T-cell (primary cell): Measurements from ENCODE around the gene MED12L. TPM values are rescaled to one million over a fixed set of nuclear protein-coding genes. Genes with fewer than 3 reads are reported as not detected.

Source experiments
- ATAC-seq, 4 experiments: fragments of 200-7000 bp in 3 of 4; fragments of 150-1000 bp in 1 of 4; cut with Tn5 transposase; replicated peaks in 1 of 4; 1 replicate in 3 of 4; 2 replicates in 1 of 4; pipeline ENCODE4 v1.10.0; 2021; ENCODE audit warnings: moderate library complexity in 3 of 4, mild to moderate bottlenecking in 2 of 4, moderate number of reproducible peaks in 1 of 4
- CTCF ChIA-PET, 2 donors: fragments of 300-600 bp; sonication (Branson Sonifier 250); formaldehyde crosslinking; loops; one replicate each; lab custom pipeline; 2022; ENCODE audit warnings: antibody characterized with exemption in 2 of 2; lab: Charles Lee
- POLR2A ChIA-PET, 2 donors: fragments of 300-600 bp; sonication (Branson Sonifier 250); formaldehyde crosslinking; loops; one replicate each; lab custom pipeline; 2022; ENCODE audit warnings: antibody characterized with exemption in 2 of 2; lab: Charles Lee
- DNase-seq, 35 experiments: peaks; one replicate each; pipeline versions ENCODE4 v3.0.0 to v3.0.0-alpha.2; 2013 to 2023
- H3K27ac ChIP-seq: one replicate; pipeline ENCODE4 v1.5.1; 2013; ENCODE audit warnings: low read length
- H3K27me3 ChIP-seq, 2 experiments: replicated peaks in 1 of 2; 1 replicate in 1 of 2; 2 replicates in 1 of 2; pipeline versions ENCODE4 v1.6.1 to v1.7.0; 2013; ENCODE audit warnings: low read length in 1 of 2, mixed read lengths in 1 of 2; ENCODE audit not compliant: control insufficient read depth in 2 of 2, insufficient read depth in 2 of 2; ENCODE audit errors: extremely low read depth in 1 of 2
- H3K36me3 ChIP-seq, 2 donors: 1 replicate in 1 of 2; 2 replicates in 1 of 2; pipeline versions ENCODE4 v1.6.1 to v1.7.0; 2013; ENCODE audit warnings: low read length in 1 of 2; ENCODE audit not compliant: control insufficient read depth in 2 of 2, insufficient read depth in 1 of 2; ENCODE audit errors: extremely low read depth in 1 of 2
- H3K4me1 ChIP-seq, 2 experiments: 1 replicate in 1 of 2; 2 replicates in 1 of 2; pipeline versions ENCODE4 v1.6.1 to v1.7.0; 2013; ENCODE audit warnings: low read length in 2 of 2, mixed read lengths in 1 of 2; ENCODE audit not compliant: insufficient read depth in 2 of 2, control insufficient read depth in 1 of 2; ENCODE audit errors: extremely low read depth in 1 of 2
- H3K4me3 ChIP-seq, 2 donors: 1 replicate in 1 of 2; 2 replicates in 1 of 2; pipeline versions ENCODE4 v1.5.1 to v1.7.0; 2013; ENCODE audit warnings: mild to moderate bottlenecking in 2 of 2, low read length in 1 of 2, moderate library complexity in 1 of 2; ENCODE audit not compliant: control insufficient read depth in 1 of 2; ENCODE audit errors: extremely low read depth in 1 of 2
- H3K9me3 ChIP-seq: 2 replicates; pipeline ENCODE4 v1.7.0; 2013
- H3K27ac Mint-ChIP-seq, 2 donors: one replicate each; pipeline ENCODE4 v1.8.0; 2020 to 2021; ENCODE audit warnings: mild to moderate bottlenecking in 2 of 2, mixed read lengths in 2 of 2
- H3K27me3 Mint-ChIP-seq, 2 donors: one replicate each; pipeline ENCODE4 v1.8.0; 2021 to 2022; ENCODE audit warnings: mixed read lengths in 2 of 2
- H3K36me3 Mint-ChIP-seq: one replicate; pipeline ENCODE4 v1.8.0; 2021; ENCODE audit warnings: mixed read lengths
- H3K4me1 Mint-ChIP-seq, 3 donors: one replicate each; pipeline ENCODE4 v1.8.0; 2020 to 2022; ENCODE audit warnings: mixed read lengths in 3 of 3, mild to moderate bottlenecking in 1 of 3
- H3K4me3 Mint-ChIP-seq, 3 donors: one replicate each; pipeline ENCODE4 v1.8.0; 2020 to 2022; ENCODE audit warnings: mild to moderate bottlenecking in 3 of 3, mixed read lengths in 3 of 3, moderate library complexity in 3 of 3
- H3K9me3 Mint-ChIP-seq, 3 donors: one replicate each; pipeline ENCODE4 v1.8.0; 2020 to 2022; ENCODE audit warnings: mixed read lengths in 3 of 3
- WGBS: methylation state at CpG from one replicate; pipeline ENCODE4 v1.1.5; 2013; ENCODE audit warnings: missing lambda C conversion rate; ENCODE audit not compliant: insufficient coverage; 5-methylcytosine and 5-hydroxymethylcytosine counted together
- total RNA-seq, 35 experiments: library from RNA in 6 of 35; stranded (reverse) in 6 of 35; fragments of 120-200 nt in 1 of 35; gene quantifications; one replicate each; pipeline versions ENCODE4 v1.2.1 to v1.2.4 and lab custom pipeline; 2013 to 2026

MED12L gene
- total RNA-seq, 5 donors from 2014 or later (not counting 1 experiment from before 2014, with no cell fraction given) = 0.55 to 2.1 (median 0.66) TPM

DNA sequence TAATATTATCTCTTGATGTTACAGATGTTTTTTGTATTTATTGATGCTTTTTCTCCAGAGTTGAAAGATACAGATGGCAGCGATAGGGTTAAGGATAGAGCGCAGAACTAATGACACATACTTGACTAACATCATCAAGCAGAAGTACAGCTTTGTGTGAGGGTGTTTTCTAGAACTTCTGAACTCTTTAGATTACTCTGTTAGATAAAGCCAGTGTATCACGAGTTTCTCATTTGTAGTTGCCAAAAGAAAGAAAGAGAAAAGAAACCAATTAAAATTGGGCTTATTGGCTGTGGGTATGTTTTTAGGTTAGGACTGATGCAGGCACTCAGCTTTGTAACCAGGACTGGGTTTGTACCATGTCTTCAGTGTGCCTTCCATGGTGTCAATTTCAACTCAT lies 124.2 kb downstream of the MED12L start:
- no peak for DNase-seq
- H3K27ac Mint-ChIP-seq = peak overlapping the region; percentile 78 to 83
- Histone ChIP-seq H3K4me1 (peaks cover 24 to 52% of the 10 kb centered on the region in 2 experiments), H3K27ac (peak overlapping the region; percentile 34), H3K9me3 (no peaks in the 10 kb centered on the region), H3K27me3 (no peaks in the 10 kb centered on the region), H3K36me3 (no peaks in the 10 kb centered on the region), H3K4me3 (no peak overlapping the region)
- peak overlapping the region in 1 of 3 donors; percentile 10 for H3K4me3 Mint-ChIP-seq
- H3K4me1 Mint-ChIP-seq = peaks cover 61 to 63% (median 62%) of the 10 kb centered on the region in 3 donors
- H3K36me3 Mint-ChIP-seq = no peaks in the 10 kb centered on the region
- ChIA-PET CTCF (interaction anchor here in 1 of 2 donors (0.6 to 2.7 kb wide), 3 partner anchors 10 to 19 kb away, joined by 3 to 14 read pairs (median 3); no protein-coding TSS in a partner anchor), POLR2A (no interaction called here)
- H3K27me3 Mint-ChIP-seq = no peaks in the 10 kb centered on the region
- H3K9me3 Mint-ChIP-seq = no peaks in the 10 kb centered on the region
- ATAC-seq = peak; percentile 66 to 73 (median 69)
- 17% methylated on average over 1 of the region's 3 CpGs for WGBS

GRCh38 chr3:151210676-151211381 lies 125.4 kb downstream of the MED12L start:
- Histone ChIP-seq H3K9me3 (no peaks in the 10 kb centered on the region), H3K36me3 (no peaks in the 10 kb centered on the region), H3K4me3 (no peak overlapping the region), H3K4me1 (peaks cover 19 to 41% of the 10 kb centered on the region in 2 experiments), H3K27me3 (no peaks in the 10 kb centered on the region), H3K27ac (no peak overlapping the region)
- no peaks in the 10 kb centered on the region for H3K27me3 Mint-ChIP-seq
- CTCF ChIA-PET = interaction anchor here (0.6 to 1.8 kb wide), 10 partner anchors 13 to 946 kb away, joined by 3 to 7 read pairs (median 4); no protein-coding TSS in a partner anchor
- peaks cover 49 to 52% (median 50%) of the 10 kb centered on the region in 3 donors for H3K4me1 Mint-ChIP-seq
- no peaks in the 10 kb centered on the region for H3K9me3 Mint-ChIP-seq
- H3K27ac Mint-ChIP-seq = peak overlapping the region; percentile 83 to 84
- WGBS = 44% methylated on average over 2 of the region's 4 CpGs
- DNase-seq = peak in 1 of 35 experiments; percentile 23
- ATAC-seq = peak; percentile 63 to 73 (median 65)
- peak overlapping the region in 1 of 3 donors; percentile 40 for H3K4me3 Mint-ChIP-seq
- no peaks in the 10 kb centered on the region for H3K36me3 Mint-ChIP-seq
- POLR2A ChIA-PET = interaction anchor here in 1 of 2 donors (0.6 kb wide), 1 partner anchor 51 kb away, joined by 3 read pairs; no protein-coding TSS in a partner anchor

- Histone ChIP-seq H3K4me1 (peaks cover 12 to 25% of the 10 kb centered on the region in 2 experiments), H3K36me3 (no peaks in the 10 kb centered on the region), H3K27me3 (no peaks in the 10 kb centered on the region), H3K27ac (no peak overlapping the region), H3K4me3 (no peak overlapping the region), H3K9me3 (no peaks in the 10 kb centered on the region)
- CTCF ChIA-PET = no interaction called here
- H3K9me3 Mint-ChIP-seq = no peaks in the 10 kb centered on the region
- no peaks in the 10 kb centered on the region for H3K27me3 Mint-ChIP-seq
- WGBS = 86% methylated on average over 4 of the region's 4 CpGs
- POLR2A ChIA-PET = no interaction called here
- no peak for ATAC-seq
- H3K4me1 Mint-ChIP-seq = peaks cover 30 to 31% (median 31%) of the 10 kb centered on the region in 3 donors
- H3K36me3 Mint-ChIP-seq = no peaks in the 10 kb centered on the region
- no peak overlapping the region for H3K4me3 Mint-ChIP-seq
- no peak for DNase-seq
- H3K27ac Mint-ChIP-seq = no peak overlapping the region
Measured at GRCh38 chr3:151213151-151213550, 127.7 kb downstream of the MED12L start.

GRCh38 chr3:151213881-151214280 lies 128.4 kb downstream of the MED12L start:
- Mint-ChIP-seq H3K27ac (no peak overlapping the region), H3K9me3 (no peaks in the 10 kb centered on the region), H3K4me1 (peaks cover 24% of the 10 kb centered on the region in 3 donors), H3K27me3 (no peaks in the 10 kb centered on the region), H3K4me3 (no peak overlapping the region), H3K36me3 (no peaks in the 10 kb centered on the region)
- Histone ChIP-seq H3K27ac (no peak overlapping the region), H3K4me3 (no peak overlapping the region), H3K27me3 (no peaks in the 10 kb centered on the region), H3K4me1 (peaks cover 9 to 20% of the 10 kb centered on the region in 2 experiments), H3K36me3 (no peaks in the 10 kb centered on the region), H3K9me3 (no peaks in the 10 kb centered on the region)
- POLR2A ChIA-PET = no interaction called here
- no peak for DNase-seq
- no peak for ATAC-seq
- 100% methylated on average over 4 of the region's 5 CpGs for WGBS
- CTCF ChIA-PET = interaction anchor here in 1 of 2 donors (0.7 kb wide), 1 partner anchor 15 kb away, joined by 4 read pairs; no protein-coding TSS in a partner anchor

DNA sequence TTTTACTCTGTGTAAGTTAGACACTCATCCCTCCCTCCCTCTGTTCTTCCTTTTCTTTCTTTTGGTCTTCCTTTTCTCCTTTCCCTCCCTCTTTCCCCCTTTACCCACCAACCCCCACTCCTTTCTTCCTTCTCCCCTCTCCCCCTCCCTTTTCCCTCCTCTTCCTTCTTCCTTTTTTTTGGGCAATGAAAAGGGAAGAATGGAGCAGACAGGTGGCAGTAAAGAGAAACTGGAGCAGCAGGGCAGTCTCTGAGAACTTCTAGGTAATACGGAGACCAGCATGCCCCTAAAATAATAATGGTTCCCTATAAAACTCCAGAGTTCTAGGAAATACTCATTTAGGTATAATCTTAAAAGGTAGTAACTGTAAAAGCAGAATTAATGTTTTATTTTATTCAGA lies 129.0 kb downstream of the MED12L start:
- ATAC-seq = no peak
- ChIA-PET CTCF (interaction anchor here (0.6 to 1.0 kb wide), 8 partner anchors 7 to 774 kb away, joined by 3 to 5 read pairs (median 3); no protein-coding TSS in a partner anchor), POLR2A (interaction anchor here in 1 of 2 donors (0.6 to 0.8 kb wide), 3 partner anchors 9 to 1358 kb away, joined by 3 read pairs; no protein-coding TSS in a partner anchor)
- H3K4me3 Mint-ChIP-seq = no peak overlapping the region
- H3K27me3 Mint-ChIP-seq = no peaks in the 10 kb centered on the region
- Histone ChIP-seq H3K4me1 (peaks cover 9 to 14% of the 10 kb centered on the region in 2 experiments), H3K27me3 (no peaks in the 10 kb centered on the region), H3K27ac (no peak overlapping the region), H3K4me3 (no peak overlapping the region), H3K9me3 (no peaks in the 10 kb centered on the region), H3K36me3 (no peaks in the 10 kb centered on the region)
- no peaks in the 10 kb centered on the region for H3K36me3 Mint-ChIP-seq
- H3K9me3 Mint-ChIP-seq = no peaks in the 10 kb centered on the region
- H3K27ac Mint-ChIP-seq = no peak overlapping the region
- DNase-seq = no peak
- no CpG with 5 or more reads among the region's 1 CpG for WGBS
- H3K4me1 Mint-ChIP-seq = peaks cover 18 to 20% (median 19%) of the 10 kb centered on the region in 3 donors

DNA sequence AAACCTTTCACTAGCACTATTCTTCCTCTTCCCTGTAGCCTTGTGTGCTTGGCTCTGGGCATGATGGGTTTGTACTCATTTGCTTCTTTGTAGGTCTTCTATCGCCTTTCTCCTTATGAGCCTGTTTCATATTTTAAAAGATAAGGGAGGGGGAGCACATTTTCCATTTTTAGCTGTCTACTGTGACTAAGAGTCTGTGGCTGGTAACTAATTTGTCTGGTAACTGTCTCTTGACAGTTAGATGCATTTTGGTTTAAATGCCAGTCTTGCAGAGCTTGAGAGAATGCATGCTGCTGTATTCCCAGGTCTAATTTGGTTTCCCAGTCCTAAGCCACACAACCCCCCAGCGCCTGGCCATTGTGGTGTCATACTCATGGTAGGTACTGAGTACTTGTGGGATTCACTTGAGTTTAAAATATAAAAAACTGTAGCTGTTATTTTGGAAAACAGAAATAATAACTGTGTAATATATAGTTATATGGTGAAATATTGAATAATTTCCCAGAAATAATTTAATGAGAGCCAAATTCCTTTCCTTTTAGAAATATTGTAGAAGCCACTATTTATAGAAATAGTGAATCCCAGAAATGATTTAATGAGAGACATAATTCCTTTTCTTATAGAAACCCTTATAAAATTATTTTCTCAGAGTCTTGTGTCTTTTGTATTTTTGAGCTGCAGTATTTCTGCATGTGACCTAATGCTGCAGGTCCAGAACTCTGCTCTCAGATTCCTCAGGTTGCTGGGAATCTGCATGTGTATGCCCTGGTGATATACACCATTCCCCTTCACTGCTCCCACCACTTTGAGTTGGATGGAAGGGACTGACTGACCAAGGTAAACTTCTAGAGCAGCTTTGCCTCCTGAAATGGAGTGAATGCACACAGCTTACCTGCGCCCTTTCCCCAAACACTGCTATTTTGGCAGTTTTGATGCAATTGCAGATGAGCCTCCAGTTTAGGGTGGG lies 131.5 kb downstream of the MED12L start:
- no peak overlapping the region for H3K4me3 Mint-ChIP-seq
- Histone ChIP-seq H3K36me3 (no peaks in the 10 kb centered on the region), H3K4me1 (no peaks in the 10 kb centered on the region), H3K9me3 (no peaks in the 10 kb centered on the region), H3K4me3 (no peak overlapping the region), H3K27me3 (no peaks in the 10 kb centered on the region), H3K27ac (no peak overlapping the region)
- WGBS = 100% methylated on average over 1 of the region's 3 CpGs
- H3K36me3 Mint-ChIP-seq = peaks cover 6% of the 10 kb centered on the region
- CTCF ChIA-PET = interaction anchor here (0.9 to 1.1 kb wide), 3 partner anchors 14 to 71 kb away, joined by 3 read pairs; no protein-coding TSS in a partner anchor
- no peaks in the 10 kb centered on the region for H3K4me1 Mint-ChIP-seq
- no peaks in the 10 kb centered on the region for H3K27me3 Mint-ChIP-seq
- no peak overlapping the region for H3K27ac Mint-ChIP-seq
- peaks cover 0 to 11% (median 5%) of the 10 kb centered on the region in 3 donors for H3K9me3 Mint-ChIP-seq
- POLR2A ChIA-PET = no interaction called here
- ATAC-seq = no peak
- DNase-seq = no peak
